ENCODE results near the gene DESI1.

DESI1 gene

GRCh38 chr22:41600976-41601375, 19.9 kb downstream of the DESI1 start:
- TF ChIP-seq GATA2 (IDR thresholded peaks at IDR 0.05; ENCODE audit: low read depth, low read length) (no peak), GATA3 (IDR thresholded peaks at IDR 0.05; ENCODE audit: low read depth, low read length) (no peak)

DNA sequence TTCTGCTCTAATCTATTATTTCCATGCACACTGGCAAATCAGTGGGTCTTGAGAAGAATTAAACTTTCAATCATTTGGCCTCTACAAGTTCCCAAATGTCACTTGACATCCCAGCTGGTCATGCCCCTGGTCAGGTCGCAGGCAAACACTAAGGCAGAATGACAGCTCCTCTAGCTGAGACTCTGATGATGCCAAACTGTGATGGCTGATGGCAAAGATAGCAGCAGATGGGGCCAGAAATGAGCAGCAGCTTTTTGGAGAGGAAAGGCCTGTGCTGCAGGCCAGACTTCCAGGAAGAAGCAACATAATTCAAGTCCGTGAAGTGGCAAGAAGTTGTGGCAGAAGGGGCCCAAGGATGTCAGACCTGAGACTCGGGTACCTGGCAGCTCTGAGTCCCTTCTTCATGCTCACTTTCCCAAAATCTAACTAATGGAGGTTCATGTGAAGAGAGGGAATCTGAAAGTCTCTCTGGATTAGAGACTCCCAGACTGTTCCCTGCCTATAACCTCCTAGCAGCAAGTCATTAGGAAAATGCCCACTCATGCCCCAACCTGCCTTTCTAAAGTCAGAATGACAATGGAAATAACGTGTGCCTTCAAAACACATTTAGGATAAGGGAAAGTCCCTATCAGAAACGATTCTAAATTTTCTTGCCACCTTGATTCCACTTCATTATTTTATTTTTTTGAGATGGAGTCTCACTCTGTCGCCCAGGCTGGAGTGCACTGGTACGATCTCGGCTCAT, 21.8 kb downstream of the DESI1 start:
- peak; percentile 26; the same call in 1 of the 2 replicates for TF ChIP-seq GATA2 (IDR thresholded peaks at IDR 0.05; ENCODE audit: low read depth, low read length)
- no peak for TF ChIP-seq GATA3 (IDR thresholded peaks at IDR 0.05; ENCODE audit: low read depth, low read length)

GRCh38 chr22:41598081-41598480, 22.8 kb downstream of the DESI1 start:
- TF ChIP-seq GATA2 (IDR thresholded peaks at IDR 0.05; ENCODE audit: low read depth, low read length) (no peak), GATA3 (IDR thresholded peaks at IDR 0.05; ENCODE audit: low read depth, low read length) (no peak)

GRCh38 chr22:41597635-41597953, 23.2 kb downstream of the DESI1 start:
- TF ChIP-seq GATA2 (IDR thresholded peaks at IDR 0.05; ENCODE audit: low read depth, low read length), result no peak
- TF ChIP-seq GATA3 (IDR thresholded peaks at IDR 0.05; ENCODE audit: low read depth, low read length), result no peak

DNA sequence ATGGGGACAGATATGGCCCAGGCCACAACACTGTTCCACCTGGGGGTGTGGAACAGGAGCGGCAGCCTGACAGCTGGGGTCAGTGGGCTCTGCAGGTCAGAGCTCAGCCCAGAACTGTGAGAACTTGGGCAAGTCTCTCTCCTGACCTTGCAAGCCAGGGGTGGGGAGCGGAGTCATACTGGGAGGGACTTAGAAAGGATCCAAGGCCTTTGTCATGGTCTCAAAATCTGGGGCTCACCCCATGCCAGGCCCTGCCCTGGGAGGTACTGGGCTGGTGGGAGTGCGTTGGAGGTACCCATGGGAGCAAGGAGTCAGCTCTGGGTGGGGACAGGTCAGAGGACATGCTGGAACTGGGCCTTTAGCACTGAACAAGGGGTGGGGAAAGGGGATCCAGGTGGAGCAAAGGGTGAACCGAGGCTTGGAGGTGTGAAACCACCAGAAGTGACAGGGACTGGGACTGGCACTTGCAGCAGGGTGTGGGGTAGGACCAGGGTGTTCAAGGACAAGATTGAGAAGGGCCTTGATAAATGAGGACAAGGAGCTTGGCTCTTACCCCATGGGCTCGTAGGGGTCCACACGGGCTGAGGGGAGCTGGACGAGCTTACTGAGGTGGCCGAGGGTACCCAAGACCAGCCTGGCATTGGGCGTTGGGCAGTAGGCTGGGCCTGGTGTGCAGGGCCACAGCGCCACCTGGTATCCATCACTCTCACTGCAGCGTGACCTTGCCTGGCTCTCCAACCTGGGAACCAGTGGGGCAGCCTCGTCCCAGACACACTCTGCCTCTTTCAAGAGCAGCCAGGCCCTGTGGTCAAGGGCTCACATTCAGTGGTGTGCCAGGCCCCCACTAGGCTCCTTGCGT, 23.8 kb downstream of the DESI1 start:
- TF ChIP-seq GATA3 (IDR thresholded peaks at IDR 0.05; ENCODE audit: low read depth, low read length), result no peak
- TF ChIP-seq GATA2 (IDR thresholded peaks at IDR 0.05; ENCODE audit: low read depth, low read length), result no peak

DNA sequence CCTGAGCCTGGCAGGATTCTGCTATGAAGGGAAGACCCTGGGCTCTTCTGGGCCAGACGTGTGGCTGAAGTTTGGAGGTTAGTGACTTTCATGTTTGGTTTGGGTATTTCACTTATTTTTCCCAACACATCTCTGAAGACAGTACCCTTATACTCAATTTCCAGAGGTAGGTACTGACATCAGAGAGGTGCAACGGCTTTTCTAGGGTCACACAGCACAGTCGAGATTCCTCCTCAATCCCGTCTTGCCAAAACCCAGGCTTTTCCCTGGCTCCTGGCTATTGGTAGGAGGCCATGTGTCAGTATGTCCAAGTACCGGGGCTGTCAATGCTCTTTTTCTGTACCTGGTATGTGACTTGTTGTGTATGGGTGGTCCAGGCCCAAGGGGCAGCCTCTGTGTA, 25.1 kb downstream of the DESI1 start:
- TF ChIP-seq GATA3 (IDR thresholded peaks at IDR 0.05; ENCODE audit: low read depth, low read length) (no peak), GATA2 (IDR thresholded peaks at IDR 0.05; ENCODE audit: low read depth, low read length) (no peak)

DNA sequence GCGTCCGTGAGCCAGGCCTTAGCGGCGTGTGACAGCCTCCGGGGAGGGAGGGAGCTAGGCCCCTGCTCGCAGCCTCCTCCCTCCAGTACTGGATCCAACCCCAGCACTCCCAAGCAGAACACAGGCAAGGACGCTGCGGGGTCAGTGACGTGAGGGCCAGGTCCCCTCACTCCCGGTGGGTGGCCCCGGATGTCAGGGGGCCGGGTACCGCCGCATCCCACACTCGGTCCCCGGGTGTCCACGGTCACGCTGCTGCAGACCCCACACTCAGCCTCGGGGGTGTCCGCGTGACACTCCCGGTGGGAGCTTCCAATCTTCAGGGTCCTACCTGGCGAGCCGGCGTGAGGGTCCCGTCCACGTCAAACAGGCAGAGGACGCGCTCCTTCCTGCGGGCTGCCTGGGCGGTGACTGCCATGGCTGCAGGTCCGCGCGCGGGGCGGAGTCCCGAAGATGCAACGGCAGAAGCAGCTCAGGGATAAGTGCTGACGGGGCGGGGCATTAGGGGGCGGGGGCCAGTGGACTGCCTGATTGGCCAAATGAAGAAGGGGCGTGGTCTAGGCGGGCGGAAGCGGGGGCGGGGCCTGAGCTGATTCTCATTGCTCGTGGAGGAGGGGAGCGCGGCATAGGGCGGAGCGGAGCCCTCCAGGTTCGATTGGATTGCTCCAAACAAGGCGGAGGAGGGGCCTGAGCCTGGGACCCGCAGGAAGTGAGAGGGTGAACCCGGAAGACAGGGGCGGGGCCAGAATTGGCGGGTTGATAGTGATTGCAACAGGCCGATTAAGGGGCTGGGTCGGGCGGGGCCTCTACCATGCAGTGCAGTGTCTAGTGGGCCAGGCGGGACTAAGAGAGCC, 31.2 kb downstream of the DESI1 start, which contains the start of gene PMM1:
Gene PMM1 (minus strand): TSS at position 450 of the 851 bp plus-strand sequence. CDS start 35 bp downstream, at position 415.
- TF ChIP-seq GATA2 (IDR thresholded peaks at IDR 0.05; ENCODE audit: low read depth, low read length) (no peak), GATA3 (IDR thresholded peaks at IDR 0.05; ENCODE audit: low read depth, low read length) (no peak)

GRCh38 chr22:41587347-41587723, 33.5 kb downstream of the DESI1 start:
- TF ChIP-seq GATA2 (IDR thresholded peaks at IDR 0.05; ENCODE audit: low read depth, low read length) (no peak), GATA3 (IDR thresholded peaks at IDR 0.05; ENCODE audit: low read depth, low read length) (no peak)

GRCh38 chr22:41585898-41586297, 34.9 kb downstream of the DESI1 start:
- TF ChIP-seq GATA3 (IDR thresholded peaks at IDR 0.05; ENCODE audit: low read depth, low read length) (no peak), GATA2 (IDR thresholded peaks at IDR 0.05; ENCODE audit: low read depth, low read length) (no peak)

GRCh38 chr22:41584881-41585280, 36.0 kb downstream of the DESI1 start:
- no peak for TF ChIP-seq GATA3 (IDR thresholded peaks at IDR 0.05; ENCODE audit: low read depth, low read length)
- TF ChIP-seq GATA2 (IDR thresholded peaks at IDR 0.05; ENCODE audit: low read depth, low read length), result no peak

DNA sequence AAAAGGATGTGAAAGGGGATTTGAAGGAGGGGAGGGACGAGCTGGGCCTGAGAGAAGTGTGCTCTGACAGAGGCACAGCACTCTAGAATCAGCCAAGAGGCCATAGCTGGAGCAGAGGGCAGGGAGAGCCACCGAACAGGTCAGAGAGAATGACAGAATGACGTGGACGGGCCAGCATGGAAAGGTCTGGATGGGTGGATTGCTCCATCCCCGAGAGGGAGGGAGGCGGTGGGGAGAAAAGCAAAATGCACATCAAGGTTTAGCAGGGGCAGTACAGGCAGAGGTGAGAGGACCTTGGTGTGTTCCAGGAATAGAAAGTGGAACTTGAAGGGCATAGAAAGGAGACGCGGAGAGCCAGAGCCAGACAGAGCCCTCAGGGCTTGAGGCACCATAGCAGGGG, 38.1 kb downstream of the DESI1 start:
- TF ChIP-seq GATA3 (IDR thresholded peaks at IDR 0.05; ENCODE audit: low read depth, low read length) (no peak), GATA2 (IDR thresholded peaks at IDR 0.05; ENCODE audit: low read depth, low read length) (no peak)

GRCh38 chr22:41579997-41580355, 40.9 kb downstream of the DESI1 start:
- TF ChIP-seq GATA3 (IDR thresholded peaks at IDR 0.05; ENCODE audit: low read depth, low read length) (no peak), GATA2 (IDR thresholded peaks at IDR 0.05; ENCODE audit: low read depth, low read length) (no peak)

- TF ChIP-seq GATA2 (IDR thresholded peaks at IDR 0.05; ENCODE audit: low read depth, low read length), result no peak
- TF ChIP-seq GATA3 (IDR thresholded peaks at IDR 0.05; ENCODE audit: low read depth, low read length), result no peak
Measured at GRCh38 chr22:41579297-41579996, 41.4 kb downstream of the DESI1 start.

Data from SH-SY5Y (cell line).